Right atrium auricular region (tissue), 2 donors: Measurements from ENCODE around the gene GLRX2. TPM values are rescaled to one million over a fixed set of nuclear protein-coding genes. Genes with fewer than 3 reads are reported as not detected.

Source experiments
- DNase-seq: peaks from one replicate; pipeline ENCODE4 v3.0.0-alpha.2; 2019; ENCODE audit warnings: low spot score
- H3K27ac ChIP-seq, 2 donors: fragments of 200-600 bp; sonication (generic); 1 replicate in 1 of 2; 2 replicates in 1 of 2; pipeline ENCODE4 v1.5.1; 2016 to 2019
- H3K27me3 ChIP-seq, 2 donors: fragments of 200-600 bp; sonication (generic); one replicate each; pipeline versions ENCODE4 v1.5.1 to v1.6.0; 2017 to 2019
- H3K36me3 ChIP-seq: fragments of 200-600 bp; sonication (generic); one replicate; pipeline ENCODE4 v1.5.1; 2016
- H3K4me1 ChIP-seq, 2 donors: fragments of 200-600 bp; sonication (generic); one replicate each; pipeline versions ENCODE4 v1.5.1 to v1.6.0; 2017 to 2019
- H3K4me3 ChIP-seq, 2 donors: fragments of 200-600 bp; sonication (generic); 1 replicate in 1 of 2; 2 replicates in 1 of 2; pipeline ENCODE4 v1.5.1; 2017 to 2019; ENCODE audit warnings: mild to moderate bottlenecking in 1 of 2, moderate library complexity in 1 of 2
- H3K9me3 ChIP-seq, 2 donors: fragments of 200-600 bp; sonication (generic); one replicate each; pipeline ENCODE4 v1.5.1; 2019
- CTCF ChIP-seq, 2 donors: fragments of 200-600 bp; sonication (generic); IDR thresholded peaks; one replicate each; pipeline ENCODE4 v1.5.1; 2019; ENCODE audit warnings: antibody characterized with exemption in 2 of 2
- total RNA-seq, 2 donors: library from RNA; depleted of rRNA; stranded (reverse); fragments of >200 nt; gene quantifications; one replicate each; pipeline ENCODE4 v1.1.0, GENCODE V29; 2016

Gene GLRX2
- total RNA-seq, 2 donors from 2014 or later = 6.8 to 12.1 TPM

GRCh38 chr1:193115629-193116227, 10.5 kb upstream of the GLRX2 start:
- H3K27me3 ChIP-seq = no peaks in the 10 kb centered on the region
- no peaks in the 10 kb centered on the region for H3K36me3 ChIP-seq
- DNase-seq = no peak
- H3K9me3 ChIP-seq = no peaks in the 10 kb centered on the region
- no peak overlapping the region for H3K4me3 ChIP-seq
- peak overlapping the region; percentile 54 to 86 for H3K27ac ChIP-seq
- H3K4me1 ChIP-seq = peaks cover 0 to 9% of the 10 kb centered on the region in 2 donors
- TF ChIP-seq CTCF (IDR thresholded peaks at IDR 0.05) = no peak

GRCh38 chr1:193114485-193115095, 9.4 kb upstream of the GLRX2 start:
- Histone ChIP-seq H3K27me3 (no peaks in the 10 kb centered on the region), H3K9me3 (no peaks in the 10 kb centered on the region), H3K4me1 (peaks cover 0 to 9% of the 10 kb centered on the region in 2 donors), H3K27ac (no peak overlapping the region), H3K36me3 (no peaks in the 10 kb centered on the region), H3K4me3 (no peak overlapping the region)
- TF ChIP-seq CTCF (IDR thresholded peaks at IDR 0.05) = no peak
- no peak for DNase-seq

- no peak for DNase-seq
- Histone ChIP-seq H3K36me3 (no peaks in the 10 kb centered on the region), H3K27ac (no peak overlapping the region), H3K4me1 (peaks cover 0 to 9% of the 10 kb centered on the region in 2 donors), H3K9me3 (no peaks in the 10 kb centered on the region), H3K4me3 (no peak overlapping the region), H3K27me3 (no peaks in the 10 kb centered on the region)
- TF ChIP-seq CTCF (IDR thresholded peaks at IDR 0.05) = no peak
Measured at GRCh38 chr1:193113992-193114332, 8.7 kb upstream of the GLRX2 start.

GRCh38 chr1:193113258-193113991, 8.2 kb upstream of the GLRX2 start:
- H3K4me3 ChIP-seq = no peak overlapping the region
- H3K9me3 ChIP-seq = no peaks in the 10 kb centered on the region
- DNase-seq = no peak
- no peaks in the 10 kb centered on the region for H3K27me3 ChIP-seq
- H3K27ac ChIP-seq = no peak overlapping the region
- H3K4me1 ChIP-seq = peaks cover 0 to 9% of the 10 kb centered on the region in 2 donors
- TF ChIP-seq CTCF (IDR thresholded peaks at IDR 0.05) = no peak
- H3K36me3 ChIP-seq = no peaks in the 10 kb centered on the region

- peaks cover 0 to 9% of the 10 kb centered on the region in 2 donors for H3K4me1 ChIP-seq
- DNase-seq = peak; percentile 80
- TF ChIP-seq CTCF (IDR thresholded peaks at IDR 0.05) = no peak
- no peak overlapping the region for H3K4me3 ChIP-seq
- H3K27ac ChIP-seq = peak overlapping the region in 1 of 2 donors; percentile 23
- H3K9me3 ChIP-seq = no peaks in the 10 kb centered on the region
- no peaks in the 10 kb centered on the region for H3K36me3 ChIP-seq
- no peaks in the 10 kb centered on the region for H3K27me3 ChIP-seq
Measured at GRCh38 chr1:193111641-193112090, 6.5 kb upstream of the GLRX2 start.
